Liver (tissue), 3 donors: ENCODE measurements around the gene MSL2.
"Not testable (repeated sequence)": the region's sequence is repeated elsewhere in the genome, so short reads cannot be mapped to it uniquely, and the experiment has no call there.

ENCODE experiments used
- CTCF ChIP-seq: fragments of 150-350 bp; IDR thresholded peaks from 2 replicates; pipeline ENCODE4 v1.5.1; 2017; ENCODE audit warnings: improper control_type of control experiment, low read depth, low read length; ENCODE audit not compliant: missing input control
- JUND ChIP-seq, 2 donors: IDR thresholded peaks; 2 replicates each; pipeline ENCODE4 v1.6.1; 2016; ENCODE audit warnings: antibody characterized with exemption in 2 of 2
- TAF1 ChIP-seq: conservative IDR thresholded peaks from 2 replicates; pipeline ENCODE4 v1.6.1; 2016; ENCODE audit warnings: antibody characterized with exemption, mild to moderate bottlenecking
- donor health status: healthy.
- donor health status: healthy.

DNA sequence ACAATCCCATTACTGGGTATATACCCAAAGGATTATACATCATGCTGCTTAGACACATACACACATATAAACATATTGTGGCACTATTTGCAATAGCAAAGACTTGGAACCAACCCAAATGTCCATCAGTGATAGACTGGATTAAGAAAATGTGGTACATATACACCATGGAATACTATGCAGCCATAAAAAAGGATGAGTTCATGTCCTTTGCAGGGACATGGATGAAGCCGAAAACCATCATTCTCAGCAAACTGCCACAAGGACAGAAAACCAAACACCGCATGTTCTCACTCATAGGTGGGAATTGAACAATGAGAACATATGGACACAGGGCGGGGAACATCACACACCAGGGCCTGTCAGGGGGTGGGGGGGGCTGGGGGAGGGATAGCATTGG, 64.5 kb downstream of the MSL2 start:
- TF ChIP-seq CTCF; JUND (IDR thresholded peaks at IDR 0.05); TAF1: not testable (repeated sequence)
